Stimulated activated CD4-positive, alpha-beta T cell treated with anti-CD3 and anti-CD28 coated beads, Interleukin-4, amount 100 ng/mL, for 1 hour (primary cell): ENCODE results near the gene IPO13.

Experiments
- DNase-seq: peaks from one replicate; pipeline ENCODE4 v3.0.0-alpha.2; 2020

IPO13 gene, protein sequence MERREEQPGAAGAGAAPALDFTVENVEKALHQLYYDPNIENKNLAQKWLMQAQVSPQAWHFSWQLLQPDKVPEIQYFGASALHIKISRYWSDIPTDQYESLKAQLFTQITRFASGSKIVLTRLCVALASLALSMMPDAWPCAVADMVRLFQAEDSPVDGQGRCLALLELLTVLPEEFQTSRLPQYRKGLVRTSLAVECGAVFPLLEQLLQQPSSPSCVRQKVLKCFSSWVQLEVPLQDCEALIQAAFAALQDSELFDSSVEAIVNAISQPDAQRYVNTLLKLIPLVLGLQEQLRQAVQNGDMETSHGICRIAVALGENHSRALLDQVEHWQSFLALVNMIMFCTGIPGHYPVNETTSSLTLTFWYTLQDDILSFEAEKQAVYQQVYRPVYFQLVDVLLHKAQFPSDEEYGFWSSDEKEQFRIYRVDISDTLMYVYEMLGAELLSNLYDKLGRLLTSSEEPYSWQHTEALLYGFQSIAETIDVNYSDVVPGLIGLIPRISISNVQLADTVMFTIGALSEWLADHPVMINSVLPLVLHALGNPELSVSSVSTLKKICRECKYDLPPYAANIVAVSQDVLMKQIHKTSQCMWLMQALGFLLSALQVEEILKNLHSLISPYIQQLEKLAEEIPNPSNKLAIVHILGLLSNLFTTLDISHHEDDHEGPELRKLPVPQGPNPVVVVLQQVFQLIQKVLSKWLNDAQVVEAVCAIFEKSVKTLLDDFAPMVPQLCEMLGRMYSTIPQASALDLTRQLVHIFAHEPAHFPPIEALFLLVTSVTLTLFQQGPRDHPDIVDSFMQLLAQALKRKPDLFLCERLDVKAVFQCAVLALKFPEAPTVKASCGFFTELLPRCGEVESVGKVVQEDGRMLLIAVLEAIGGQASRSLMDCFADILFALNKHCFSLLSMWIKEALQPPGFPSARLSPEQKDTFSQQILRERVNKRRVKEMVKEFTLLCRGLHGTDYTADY

DNA sequence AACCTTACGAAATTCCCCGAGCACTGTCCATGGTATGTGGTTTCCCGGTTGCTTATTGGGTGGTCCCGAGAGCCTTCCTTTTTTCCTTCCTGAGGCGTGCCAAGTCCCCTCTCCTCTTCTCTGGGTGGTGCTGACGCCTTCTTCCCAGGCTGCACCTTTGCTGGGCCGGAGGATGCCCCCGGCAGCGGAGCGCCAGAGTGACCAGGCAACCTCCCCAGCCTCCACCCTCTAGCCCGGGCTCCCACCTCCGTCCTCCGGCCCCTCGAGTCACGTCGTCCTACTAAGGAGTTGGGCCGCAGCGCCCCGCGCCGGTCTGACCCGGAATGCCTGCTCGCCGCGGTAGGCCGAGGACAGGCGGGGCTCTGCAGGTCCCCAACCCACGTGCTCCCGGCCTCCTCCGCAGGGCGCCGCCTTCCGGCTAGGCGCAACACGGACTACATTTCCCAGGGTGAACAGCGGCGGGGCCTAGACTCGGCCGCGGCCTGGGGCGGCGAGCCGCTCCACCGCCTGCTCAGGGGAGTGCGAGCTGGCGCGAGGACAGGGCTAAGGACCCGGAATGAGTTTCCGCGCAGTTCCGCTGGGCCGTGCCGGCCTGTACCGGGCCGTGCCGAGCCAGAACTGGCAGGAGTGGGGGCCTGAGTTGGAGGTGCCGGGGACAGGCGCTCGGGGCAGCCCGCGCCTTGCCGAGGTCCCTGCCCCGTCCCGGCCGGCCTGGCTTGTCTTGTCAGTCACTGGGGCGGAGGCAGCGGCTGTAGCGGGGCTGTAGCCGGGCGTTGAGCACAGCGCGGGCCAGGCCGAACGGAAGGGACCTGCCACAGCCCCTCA, at the start of gene IPO13:
TSS of gene IPO13 (plus strand) at position 715 of the 825 bp plus-strand sequence. CDS start 651 bp downstream, outside the sequence.
- peak; percentile 96 for DNase-seq

DNA sequence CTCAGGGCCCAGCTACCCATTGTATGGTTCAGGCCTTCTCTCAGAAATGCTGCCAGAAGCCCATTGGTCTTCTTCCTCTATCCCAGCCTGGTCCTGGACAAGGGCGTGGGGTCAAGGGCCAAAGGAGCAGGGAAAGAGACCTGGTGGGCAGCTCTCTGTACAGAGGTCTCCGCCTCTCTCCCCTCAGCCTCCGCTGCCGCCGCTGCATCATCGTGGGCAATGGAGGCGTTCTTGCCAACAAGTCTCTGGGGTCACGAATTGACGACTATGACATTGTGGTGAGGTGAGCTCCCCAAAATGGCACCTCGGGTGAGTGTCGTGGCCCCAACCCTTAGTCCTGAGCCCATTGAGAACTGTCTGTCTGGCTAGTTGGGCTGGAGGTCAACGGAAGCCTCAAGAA, 47.8 kb upstream of the IPO13 start:
- DNase-seq = no peak

DNA sequence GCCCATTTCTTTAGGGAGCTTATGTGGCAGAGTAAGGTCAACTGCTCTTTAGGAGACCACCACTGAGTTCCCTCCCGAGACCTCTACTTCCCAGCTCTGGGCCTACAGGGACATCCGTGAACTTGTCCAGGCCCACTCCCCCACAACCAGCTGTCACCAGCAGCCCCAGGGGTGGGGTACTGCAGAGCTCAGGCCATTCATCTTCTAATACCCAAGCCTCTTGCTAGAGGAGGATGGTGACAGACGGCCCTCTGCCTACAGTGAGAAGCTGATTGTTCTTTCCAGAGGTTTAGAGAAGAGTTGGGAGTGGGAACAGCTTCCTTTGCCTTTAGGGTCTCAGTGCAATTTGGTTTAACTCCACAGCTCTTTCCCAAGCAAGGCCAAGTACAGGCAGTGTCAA, 46.4 kb upstream of the IPO13 start:
- DNase-seq = no peak

DNA sequence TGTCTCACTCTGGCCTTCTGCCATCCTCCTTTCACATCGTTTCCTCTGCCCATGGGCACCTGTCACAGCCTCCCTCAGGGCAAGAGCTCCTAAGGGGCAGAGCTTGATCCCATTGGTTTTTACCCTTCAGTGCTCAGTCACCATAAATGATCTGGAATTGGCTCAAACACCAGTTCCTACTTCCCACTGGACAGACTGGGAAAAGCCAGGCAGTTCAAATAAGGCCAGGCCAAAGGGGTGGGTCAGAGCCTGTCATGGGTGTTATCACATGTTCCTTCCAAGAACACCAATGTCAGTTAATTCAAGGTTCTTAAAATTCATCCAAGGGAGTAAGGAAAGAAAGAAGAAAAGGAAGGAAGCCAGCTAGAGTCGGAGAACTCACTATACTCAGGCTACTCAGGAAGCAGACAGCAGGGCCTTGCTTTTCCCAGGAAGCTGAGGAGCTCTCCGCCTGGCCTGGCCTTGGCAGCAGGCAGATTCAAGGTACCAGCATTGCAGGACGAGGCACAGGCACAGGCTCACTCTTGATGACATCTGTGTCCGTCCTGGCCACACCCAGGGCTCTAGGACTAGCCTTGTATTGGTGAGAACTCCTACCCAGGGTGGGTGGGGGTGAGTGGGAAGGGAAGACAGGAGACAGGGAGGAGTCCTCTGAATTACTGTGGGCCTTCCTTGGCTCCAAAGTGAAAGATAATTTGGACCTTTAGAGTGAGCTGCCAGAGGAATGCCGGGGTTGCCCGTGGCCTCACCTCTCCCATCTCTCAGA, 45.4 kb upstream of the IPO13 start:
- DNase-seq = no peak

DNA sequence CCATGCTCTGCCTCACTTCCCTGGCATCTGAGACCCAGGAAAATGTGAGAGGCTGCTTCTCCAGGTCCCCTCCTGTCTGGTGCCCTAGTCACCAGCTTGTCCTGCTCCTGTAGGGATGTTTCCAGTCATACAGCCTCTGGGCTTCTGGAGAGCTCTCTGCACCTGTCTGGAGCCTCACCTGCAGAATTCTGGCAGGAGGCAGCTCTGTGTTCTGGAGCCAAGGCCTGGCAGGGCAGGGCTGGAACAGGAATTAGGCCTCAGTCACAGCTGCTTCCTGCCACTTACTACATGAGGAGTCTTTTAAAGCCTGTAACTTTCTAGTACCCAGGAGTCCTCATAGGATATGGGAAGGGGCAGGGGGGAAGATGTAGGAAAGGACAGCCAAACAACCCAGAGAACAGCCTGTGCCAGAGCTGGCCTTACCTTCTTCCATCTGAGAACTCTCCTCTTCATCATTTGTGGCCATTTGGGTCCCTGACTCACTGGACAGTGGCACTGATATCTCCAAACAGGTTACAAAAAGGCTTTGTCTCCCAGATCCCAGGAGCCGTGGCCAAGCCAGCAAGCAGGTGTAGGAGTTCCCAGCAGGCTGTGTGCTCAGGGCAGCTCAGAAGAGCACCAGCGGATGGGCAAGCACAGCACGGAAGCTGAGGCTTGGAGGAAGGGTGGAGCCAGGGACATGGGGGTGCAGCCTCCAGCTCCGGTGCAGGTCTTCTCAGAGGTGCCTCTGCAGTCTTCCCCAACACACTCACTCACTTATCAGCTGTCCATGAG, 44.5 kb upstream of the IPO13 start:
- DNase-seq = no peak

DNA sequence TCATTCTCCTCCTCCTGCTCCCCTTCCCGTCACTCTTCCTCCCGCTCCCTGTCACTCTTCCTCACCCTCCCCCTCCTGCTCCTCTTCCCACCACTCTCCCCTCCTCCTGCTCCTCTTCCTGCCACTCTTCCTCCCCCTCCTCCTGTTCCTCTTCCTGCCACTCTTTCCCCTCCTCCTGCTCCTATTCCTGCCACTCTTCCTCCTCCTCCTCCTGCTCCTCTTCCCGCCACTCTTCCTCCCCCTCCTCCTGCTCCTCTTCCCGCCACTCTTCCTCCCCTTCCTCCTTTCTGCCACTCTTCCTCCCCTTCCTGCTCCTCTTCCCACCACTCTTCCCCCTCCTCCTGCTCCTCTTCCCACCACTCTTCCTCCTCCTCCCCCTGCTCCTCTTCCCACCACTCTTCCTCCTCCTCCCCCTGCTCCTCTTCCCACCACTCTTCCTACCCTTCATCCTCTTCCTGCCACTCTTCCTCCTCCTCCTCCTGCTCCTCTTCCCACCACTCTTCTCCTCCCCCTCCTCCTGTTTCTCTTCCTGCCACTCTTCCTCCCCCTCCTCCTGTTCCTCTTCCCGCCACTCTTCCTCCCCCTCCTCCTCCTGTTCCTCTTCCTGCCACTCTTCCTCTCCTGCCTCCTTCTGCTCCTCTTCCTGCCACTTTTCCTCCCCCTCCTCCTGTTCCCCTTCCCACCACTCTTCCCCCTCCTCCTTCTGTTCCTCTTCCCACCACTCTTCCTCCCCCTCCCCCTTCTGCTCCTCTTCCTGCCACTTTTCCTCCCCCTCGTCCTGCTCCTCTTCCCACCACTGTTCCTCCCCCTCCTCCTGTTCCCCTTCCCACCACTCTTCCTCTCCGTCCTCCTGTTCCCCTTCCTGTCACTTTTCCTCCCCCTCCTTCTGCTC, 41.8 kb upstream of the IPO13 start:
- no peak for DNase-seq

DNA sequence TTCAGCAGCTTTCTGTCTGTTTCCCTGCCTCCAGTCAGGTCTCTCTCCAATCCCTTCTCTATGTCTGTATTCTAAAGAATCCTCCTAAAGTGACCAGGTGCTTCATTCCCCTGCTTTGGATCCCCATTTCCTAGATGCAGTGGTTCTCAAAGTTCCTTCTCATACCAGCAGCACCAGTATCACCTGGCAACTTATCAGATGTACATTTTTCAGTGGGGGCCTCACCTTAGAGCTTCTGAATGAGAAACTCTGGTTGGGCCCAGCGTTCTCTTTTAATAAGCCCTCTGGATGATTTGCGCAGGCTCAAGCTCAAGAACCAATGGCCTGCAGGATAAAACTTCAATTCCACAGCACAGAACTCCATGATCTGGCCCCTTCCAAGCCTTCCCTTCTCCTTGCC, 38.5 kb upstream of the IPO13 start:
- DNase-seq = no peak

DNA sequence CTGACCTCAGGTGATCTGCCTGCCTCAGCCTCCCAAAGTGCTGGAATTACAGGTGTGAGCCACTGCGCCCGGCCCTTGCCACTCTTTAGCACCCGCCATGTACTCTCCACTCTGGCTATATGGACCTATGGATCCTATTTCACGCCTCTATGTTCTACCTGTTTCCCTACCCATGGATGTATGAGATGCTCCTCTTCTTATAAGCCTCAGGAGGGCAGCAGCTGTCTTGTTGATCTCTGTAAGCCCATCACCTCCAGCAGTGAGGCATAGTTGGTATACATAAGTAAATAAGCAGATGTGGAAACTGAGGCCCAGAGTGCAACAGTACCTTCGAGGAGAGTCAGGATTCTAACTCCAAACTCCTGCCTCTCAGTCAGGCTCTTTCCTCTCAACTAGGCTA, 37.9 kb upstream of the IPO13 start:
- no peak for DNase-seq

DNA sequence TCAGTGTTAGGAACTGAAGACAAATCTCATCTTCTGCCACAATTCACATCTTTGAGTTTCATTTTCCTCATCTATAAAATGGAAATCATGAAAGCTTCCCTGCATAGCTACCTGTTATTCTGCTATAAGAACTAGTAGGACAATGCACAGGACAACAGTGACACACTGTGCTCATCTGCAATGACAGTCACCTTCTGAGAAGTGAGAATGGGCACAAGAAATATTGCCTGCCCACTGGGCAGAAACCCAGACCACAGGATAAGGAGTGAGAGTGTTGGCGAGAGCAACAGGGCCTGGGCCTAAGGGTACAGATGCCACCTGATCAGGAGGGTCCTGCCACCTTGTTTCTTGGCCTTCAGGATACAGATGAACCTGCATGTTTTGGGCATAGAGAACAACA, 36.4 kb upstream of the IPO13 start:
- no peak for DNase-seq

DNA sequence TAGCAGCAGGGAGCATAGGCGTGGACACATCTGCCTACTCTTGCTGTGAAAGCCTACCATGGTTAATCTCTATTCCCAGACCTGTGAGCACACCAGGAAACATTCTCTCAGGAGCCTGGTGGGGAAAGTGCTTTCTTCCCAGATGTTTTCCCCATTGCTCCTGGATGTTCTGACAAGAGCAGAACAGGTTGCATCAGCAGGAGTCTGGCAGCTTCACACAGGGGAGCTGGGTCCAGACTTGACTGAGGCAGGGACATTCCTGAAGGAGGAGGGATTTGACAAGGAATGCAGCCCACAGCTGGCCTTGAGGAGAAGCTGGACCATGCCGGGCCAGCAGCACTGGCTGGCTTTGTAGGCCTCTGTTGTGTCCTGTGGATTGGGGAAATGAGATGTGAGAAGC, 34.1 kb upstream of the IPO13 start:
- no peak for DNase-seq

DNA sequence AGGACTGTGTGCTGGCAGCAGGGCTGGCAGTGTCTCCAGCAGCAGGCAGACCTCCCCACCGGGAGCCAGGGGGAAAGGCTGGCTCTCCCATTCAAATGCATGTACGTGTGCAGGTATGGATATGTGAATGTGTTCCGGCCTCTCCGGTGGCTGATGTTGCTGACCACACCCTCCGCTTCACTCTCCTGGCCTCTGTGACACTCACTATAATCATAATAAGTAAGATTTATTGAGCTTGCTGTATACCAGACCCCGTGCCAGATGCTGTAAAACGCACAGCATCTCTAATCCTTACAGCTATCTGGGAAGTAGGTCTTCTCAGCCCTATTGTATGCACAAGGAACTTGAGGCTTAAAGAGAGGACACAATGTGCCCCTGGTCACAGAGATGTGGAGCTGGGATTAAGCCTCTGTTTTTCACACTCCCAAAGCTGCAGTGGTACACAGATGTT, 33.7 kb upstream of the IPO13 start:
- no peak for DNase-seq

DNA sequence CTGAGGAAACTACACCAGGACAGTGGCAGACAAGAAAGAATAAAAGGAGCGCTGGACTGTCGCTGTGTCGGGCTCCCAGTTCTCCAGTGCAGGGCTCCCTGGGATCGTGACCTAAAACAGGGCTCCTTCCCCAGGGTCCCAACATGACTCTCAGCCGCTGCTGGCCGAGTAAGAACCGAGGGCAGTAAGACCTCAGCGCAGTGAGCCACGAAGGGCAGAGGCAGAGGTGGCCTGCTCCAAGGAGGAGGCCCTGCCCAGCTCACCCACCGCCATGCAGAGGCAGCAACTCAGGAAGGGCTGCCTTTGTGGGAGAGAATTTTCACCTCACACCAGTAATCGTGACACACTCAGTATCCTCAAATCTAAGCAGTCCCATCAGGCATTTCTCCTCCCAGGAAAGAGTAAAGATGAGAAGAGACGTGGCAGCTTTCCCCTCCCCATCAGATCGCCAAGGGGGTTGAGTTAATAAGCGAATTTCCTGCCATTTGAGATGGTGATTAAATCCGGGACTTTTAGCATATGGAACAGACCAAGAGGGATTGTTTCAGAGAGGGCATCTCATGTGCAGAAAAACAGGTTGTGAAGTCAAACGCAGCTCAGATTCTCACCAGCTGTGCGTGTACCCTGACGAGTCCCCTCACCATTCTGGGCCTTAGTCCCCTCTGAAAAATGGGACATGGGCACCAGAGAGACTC, 32.9 kb upstream of the IPO13 start:
- DNase-seq = no peak

DNA sequence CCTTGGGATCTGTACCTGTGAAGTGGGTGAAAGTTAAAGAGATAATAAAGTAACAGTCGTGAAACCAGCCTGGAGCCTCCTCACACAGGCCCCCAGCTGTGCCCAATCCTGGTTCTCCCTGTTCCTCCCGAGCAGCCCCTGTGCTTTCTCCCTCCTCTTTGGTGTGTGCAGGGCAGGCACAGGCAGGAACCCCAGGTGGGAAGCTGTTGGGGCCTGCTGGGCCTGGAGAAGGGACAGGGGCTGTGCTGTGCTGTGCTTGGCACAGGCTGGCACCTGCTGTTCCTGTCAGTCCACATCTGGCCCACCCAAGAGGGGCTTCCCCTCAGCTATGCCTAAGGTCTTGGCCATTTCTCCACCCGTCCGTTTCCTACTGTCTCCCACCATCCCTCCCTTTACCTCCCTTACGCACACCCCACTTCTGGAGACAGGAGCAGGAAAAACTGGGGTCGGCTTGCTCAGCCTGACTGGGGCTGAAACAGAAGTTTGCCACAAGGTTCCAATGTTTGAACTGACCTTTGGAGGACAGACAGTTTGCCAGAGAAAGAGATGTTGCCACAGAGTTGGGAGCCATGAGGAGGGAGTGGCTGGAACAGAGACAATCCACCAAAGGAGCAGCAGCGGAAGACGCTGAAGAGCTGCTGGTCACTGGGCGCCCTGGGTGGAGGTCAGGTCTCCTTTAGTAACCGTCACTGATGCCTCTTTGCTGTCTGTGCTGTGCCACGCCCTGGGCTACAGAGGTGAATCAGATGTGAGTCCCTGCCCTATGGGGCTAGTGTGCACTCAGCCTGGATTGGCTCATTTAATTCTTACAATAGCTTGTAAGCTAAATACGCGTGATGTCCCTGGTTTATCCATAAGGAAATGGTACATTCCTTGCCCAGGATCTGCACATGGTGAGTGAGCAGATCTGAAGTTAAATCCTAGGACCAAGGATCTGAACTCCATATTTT, 31.9 kb upstream of the IPO13 start:
- DNase-seq = no peak

DNA sequence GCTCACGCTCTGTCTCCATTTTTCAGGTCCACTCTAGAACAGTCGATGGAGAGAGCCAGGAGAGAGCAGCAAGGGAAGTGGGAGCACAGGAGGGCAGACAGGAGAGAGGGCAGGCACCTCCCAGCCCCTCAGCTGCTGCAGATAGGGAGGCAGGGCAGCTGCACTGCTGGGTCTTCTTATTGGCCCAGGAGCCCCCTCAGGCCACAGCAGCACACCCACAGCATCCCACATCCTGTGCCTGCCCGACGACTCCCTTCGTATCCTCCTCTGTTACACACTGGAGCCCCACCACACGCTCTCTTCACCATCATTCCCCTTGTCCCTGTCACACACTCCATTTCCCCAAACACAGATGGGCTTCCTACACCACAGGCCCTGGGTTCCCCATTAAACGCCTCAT, 26.8 kb upstream of the IPO13 start:
- DNase-seq = no peak

DNA sequence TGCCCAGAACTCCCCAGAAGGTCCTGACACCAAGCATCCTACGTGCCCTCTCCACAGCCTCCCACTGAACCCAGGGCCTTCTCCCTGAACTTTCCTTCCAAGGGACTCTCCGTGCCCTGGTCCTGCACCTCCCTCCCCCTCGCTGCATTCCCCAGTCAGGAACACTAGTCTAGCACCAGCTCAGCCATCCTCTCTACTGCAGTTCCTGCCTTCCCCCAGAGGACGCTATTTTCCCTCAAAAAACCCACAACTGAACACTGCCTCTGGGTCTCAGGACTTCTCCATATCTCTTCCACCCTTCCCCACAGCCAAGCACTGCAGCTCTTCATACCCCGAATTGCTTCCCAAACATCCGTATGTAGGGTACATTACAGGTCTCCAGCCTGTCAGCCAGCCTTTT, 25.7 kb upstream of the IPO13 start:
- no peak for DNase-seq

DNA sequence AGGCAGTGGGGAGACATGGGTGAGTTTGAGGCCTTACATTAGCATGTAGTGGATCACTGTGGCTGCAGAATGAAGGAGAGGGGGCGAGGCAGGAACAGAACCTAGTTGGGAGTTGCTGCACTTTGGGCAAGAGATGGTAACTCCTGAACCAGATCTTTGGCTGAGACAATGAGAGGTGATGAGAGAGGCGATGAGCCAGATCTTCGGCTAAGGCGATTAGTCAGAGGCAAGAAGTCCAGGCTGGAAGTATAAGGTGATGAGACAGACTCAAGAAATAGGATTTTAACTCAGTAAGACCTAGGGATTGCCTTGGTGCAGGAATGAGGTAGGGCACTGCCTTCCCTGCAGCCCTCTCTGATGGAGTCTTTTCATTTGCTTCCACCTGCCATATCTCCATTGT, 22.2 kb upstream of the IPO13 start:
- DNase-seq = no peak

DNA sequence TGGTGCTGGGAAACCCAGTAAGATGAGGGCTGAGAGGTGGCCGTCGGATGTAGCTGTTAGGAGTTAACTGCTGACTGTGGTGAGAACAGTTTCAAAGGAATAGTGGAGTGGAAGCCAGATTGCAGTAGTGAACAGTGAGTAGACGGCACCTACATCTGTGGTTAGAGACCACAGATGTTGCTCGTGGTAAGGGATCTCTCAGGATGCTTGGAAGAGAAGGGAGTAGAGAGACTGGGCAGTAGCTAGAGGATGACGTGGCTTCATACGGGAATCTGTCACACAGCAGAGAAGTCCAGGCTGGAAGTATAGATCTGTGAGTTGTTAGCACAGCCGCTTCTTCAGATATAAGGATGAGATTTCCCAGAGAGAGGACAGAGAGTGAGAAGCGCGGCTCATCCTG, 20.9 kb upstream of the IPO13 start:
- DNase-seq = no peak

DNA sequence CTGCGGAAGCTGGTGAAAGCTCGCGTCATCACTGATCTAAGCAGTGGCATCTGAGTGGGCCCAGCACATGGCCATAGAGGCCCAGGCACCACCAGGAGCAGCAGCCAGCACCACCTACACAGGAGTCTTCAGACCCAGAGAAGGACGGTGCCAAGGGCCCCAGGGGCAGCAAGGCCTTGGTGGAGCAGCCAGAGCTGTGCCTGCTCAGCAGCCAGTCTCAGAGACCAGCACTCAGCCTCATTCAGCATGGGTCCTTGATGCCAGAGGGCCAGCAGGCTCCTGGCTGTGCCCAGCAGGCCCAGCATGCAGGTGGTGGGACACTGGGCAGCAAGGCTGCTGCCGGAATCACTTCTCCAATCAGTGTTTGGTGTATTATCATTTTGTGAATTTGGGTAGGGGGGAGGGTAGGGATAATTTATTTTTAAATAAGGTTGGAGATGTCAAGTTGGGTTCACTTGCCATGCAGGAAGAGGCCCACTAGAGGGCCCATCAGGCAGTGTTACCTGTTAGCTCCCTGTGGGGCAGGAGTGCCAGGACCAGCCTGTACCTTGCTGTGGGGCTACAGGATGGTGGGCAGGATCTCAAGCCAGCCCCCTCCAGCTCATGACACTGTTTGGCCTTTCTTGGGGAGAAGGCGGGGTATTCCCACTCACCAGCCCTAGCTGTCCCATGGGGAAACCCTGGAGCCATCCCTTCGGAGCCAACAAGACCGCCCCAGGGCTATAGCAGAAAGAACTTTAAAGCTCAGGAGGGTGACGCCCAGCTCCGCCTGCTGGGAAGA, 16.4 kb upstream of the IPO13 start:
- peak; percentile 14 for DNase-seq
